KOPT-K1 (cell line): Measurements from ENCODE around the gene ADGRV1.
"Not testable (repeated sequence)": the region's sequence is repeated elsewhere in the genome, so short reads cannot be mapped to it uniquely, and the experiment has no call there.

Experiments
- H3K27ac ChIP-seq: fragments of 200-600 bp; sonication (generic); 2 replicates; pipeline ENCODE4 v1.5.1; 2016; ENCODE audit warnings: antibody characterized with exemption, mild to moderate bottlenecking, low read depth, low read length; ENCODE audit not compliant: poor library complexity, severe bottlenecking
- H3K36me3 ChIP-seq: fragments of 200-600 bp; sonication (generic); 2 replicates; pipeline ENCODE4 v1.5.1; 2017; ENCODE audit warnings: antibody characterized with exemption, mild to moderate bottlenecking, low read length, moderate library complexity; ENCODE audit not compliant: insufficient read depth
- H3K9me3 ChIP-seq: fragments of 200-600 bp; sonication (generic); 2 replicates; pipeline ENCODE4 v1.5.1; 2017; ENCODE audit warnings: antibody characterized with exemption, low read length, mild to moderate bottlenecking; ENCODE audit not compliant: insufficient read depth, poor library complexity, severe bottlenecking

The ADGRV1 gene

DNA sequence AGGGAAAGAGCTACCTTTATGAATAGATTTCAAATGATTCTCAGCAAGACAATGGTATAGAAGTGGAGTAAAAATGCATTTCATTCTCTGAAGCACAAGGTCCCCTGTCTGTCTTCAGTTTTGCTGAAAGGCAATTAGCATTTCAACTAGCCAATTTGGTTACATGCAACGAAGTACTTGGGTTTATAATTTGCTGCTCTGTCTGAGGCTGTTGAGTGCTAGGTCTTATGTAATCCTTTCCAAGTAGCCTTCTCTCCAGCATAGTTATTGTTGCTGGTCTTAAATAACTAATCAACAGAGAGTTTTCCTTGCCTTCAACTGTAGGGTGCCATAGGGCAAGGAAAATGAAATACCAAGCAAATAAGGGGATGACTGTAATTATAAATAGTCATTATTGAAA, 4.5 kb downstream of the ADGRV1 start:
- H3K27ac ChIP-seq: no peak overlapping the region

DNA sequence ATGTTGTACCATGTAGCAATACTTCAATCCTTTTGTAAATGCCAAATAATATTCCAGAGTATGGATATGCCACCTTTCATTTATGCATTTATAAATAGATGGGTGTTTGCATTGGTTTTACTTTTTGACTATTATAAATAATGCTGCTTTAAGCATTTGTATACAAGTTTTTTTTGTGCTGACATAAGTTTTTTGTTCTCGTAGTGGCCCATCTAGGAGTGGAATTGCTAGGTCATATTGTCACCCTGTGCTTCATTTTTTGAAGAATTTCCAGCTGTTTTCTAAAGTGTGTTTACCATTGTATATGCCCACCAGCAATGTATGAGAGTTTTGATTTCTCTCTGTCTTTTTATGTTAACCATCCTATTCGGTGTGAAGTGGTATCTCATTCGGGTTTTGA, 6.9 kb downstream of the ADGRV1 start:
- H3K36me3 ChIP-seq: no peaks in the 10 kb centered on the region
- H3K27ac ChIP-seq: no peak overlapping the region
- no peaks in the 10 kb centered on the region for H3K9me3 ChIP-seq

More for the DNA sequence above, 4.5 kb downstream of the ADGRV1 start:
- Histone ChIP-seq H3K9me3 (no peaks in the 10 kb centered on the region), H3K36me3 (no peaks in the 10 kb centered on the region)

DNA sequence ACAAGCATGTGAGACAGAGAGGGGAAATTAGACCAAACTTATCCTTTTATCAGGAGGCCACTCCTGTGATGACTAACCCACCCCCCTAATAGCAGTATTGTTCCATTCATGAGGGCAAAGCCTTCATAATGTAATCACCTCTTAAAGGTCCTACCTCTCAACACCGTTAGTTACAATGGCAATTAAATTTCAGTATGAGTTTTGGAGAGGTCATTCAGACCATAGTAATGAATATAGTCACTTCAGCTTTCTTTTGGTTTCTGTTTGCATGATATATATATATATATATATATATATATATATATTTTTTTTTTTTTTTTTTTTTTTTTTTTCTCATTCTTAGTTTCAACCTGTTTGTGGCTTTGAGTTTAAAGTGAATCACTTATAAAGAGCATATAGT, 10.5 kb downstream of the ADGRV1 start:
- H3K36me3 ChIP-seq: no peaks in the 10 kb centered on the region
- no peak overlapping the region for H3K27ac ChIP-seq
- H3K9me3 ChIP-seq: no peaks in the 10 kb centered on the region

GRCh38 chr5:90570034-90570433, 11.4 kb downstream of the ADGRV1 start:
- H3K9me3 ChIP-seq: no peaks in the 10 kb centered on the region
- H3K27ac ChIP-seq: no peak overlapping the region
- no peaks in the 10 kb centered on the region for H3K36me3 ChIP-seq

GRCh38 chr5:90571147-90571773, 12.7 kb downstream of the ADGRV1 start:
- no peaks in the 10 kb centered on the region for H3K36me3 ChIP-seq
- H3K9me3 ChIP-seq: no peaks in the 10 kb centered on the region
- no peak overlapping the region for H3K27ac ChIP-seq

DNA sequence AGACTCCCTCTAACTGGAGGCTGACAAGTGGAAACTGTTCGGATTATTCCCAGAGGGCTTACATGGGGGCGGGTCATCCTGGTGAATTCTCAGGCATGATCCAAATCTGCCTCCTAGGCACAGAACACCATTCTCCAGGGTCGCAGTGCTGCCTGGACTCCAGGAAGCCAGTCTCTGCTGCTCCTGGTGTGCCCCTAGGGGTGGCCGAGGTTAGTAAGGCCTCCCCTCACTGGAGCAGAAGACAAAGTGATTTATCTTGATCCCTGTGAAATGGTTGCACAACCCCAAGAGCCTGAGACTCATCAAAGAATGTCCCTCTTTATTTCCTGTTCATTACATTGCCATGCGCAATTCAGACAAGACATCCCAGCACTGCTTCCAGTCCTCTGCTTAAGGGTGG, 17.1 kb downstream of the ADGRV1 start:
- no peak overlapping the region for H3K27ac ChIP-seq
- no peaks in the 10 kb centered on the region for H3K36me3 ChIP-seq

DNA sequence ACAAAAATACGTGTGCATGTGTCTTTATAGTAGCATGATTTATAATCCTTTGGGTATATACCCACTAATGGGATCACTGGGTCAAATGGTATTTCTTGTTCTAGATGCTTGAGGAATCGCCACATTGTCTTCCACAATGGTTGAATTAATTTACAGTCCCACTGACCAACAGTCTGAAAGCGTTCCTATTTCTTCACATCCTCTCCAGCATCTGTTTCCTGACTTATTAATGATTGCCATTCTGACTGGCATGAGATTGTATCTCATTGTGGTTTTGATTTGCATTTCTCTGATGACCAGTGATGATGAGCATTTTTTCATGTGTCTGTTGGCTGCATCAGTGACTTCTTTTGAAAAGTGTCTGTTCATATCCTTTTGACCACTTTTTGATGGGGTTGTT, 18.0 kb downstream of the ADGRV1 start:
- not testable (repeated sequence) for H3K27ac ChIP-seq, H3K36me3 ChIP-seq, H3K9me3 ChIP-seq

More for the DNA sequence above, 17.1 kb downstream of the ADGRV1 start:
- H3K9me3 ChIP-seq: no peaks in the 10 kb centered on the region

- not testable (repeated sequence) for H3K36me3 ChIP-seq, H3K27ac ChIP-seq, H3K9me3 ChIP-seq
Measured at GRCh38 chr5:90579905-90580304, 21.3 kb downstream of the ADGRV1 start.

- Histone ChIP-seq H3K27ac (no peak overlapping the region), H3K9me3 (no peaks in the 10 kb centered on the region), H3K36me3 (no peaks in the 10 kb centered on the region)
Measured at GRCh38 chr5:90581956-90582355, 23.4 kb downstream of the ADGRV1 start.

- no peaks in the 10 kb centered on the region for H3K9me3 ChIP-seq
- H3K27ac ChIP-seq: no peak overlapping the region
- no peaks in the 10 kb centered on the region for H3K36me3 ChIP-seq
Measured at GRCh38 chr5:90585337-90585986, 26.9 kb downstream of the ADGRV1 start.

GRCh38 chr5:90586469-90586868, 27.9 kb downstream of the ADGRV1 start:
- H3K36me3 ChIP-seq: no peaks in the 10 kb centered on the region
- H3K27ac ChIP-seq: no peak overlapping the region
- no peaks in the 10 kb centered on the region for H3K9me3 ChIP-seq

GRCh38 chr5:90590170-90590569, 31.6 kb downstream of the ADGRV1 start:
- H3K36me3 ChIP-seq: no peaks in the 10 kb centered on the region
- H3K27ac ChIP-seq: no peak overlapping the region
- H3K9me3 ChIP-seq: no peaks in the 10 kb centered on the region

GRCh38 chr5:90593083-90593482, 34.5 kb downstream of the ADGRV1 start:
- not testable (repeated sequence) for H3K36me3 ChIP-seq, H3K27ac ChIP-seq, H3K9me3 ChIP-seq

DNA sequence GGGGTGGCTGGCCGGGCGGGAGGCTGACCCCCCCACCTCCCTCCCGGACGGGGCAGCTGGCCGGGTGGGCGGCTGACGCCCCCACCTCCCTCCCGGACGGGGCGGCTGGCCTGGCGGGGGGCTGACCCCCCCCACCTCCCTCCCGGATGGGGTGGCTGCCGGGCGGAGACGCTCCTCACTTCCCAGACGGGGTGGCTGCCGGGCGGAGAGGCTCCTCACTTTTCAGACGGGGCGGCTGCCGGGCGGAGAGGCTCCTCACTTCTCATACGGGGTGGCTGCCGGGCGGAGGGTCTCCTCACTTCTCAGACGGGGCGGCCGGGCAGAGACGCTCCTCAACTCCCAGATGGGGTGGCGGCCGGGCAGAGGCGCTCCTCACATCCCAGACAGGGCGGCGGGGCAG, 37.2 kb downstream of the ADGRV1 start:
- not testable (repeated sequence) for H3K27ac ChIP-seq, H3K9me3 ChIP-seq, H3K36me3 ChIP-seq

GRCh38 chr5:90598293-90598692, 39.7 kb downstream of the ADGRV1 start:
- Histone ChIP-seq H3K36me3 (no peaks in the 10 kb centered on the region), H3K9me3 (no peaks in the 10 kb centered on the region)

DNA sequence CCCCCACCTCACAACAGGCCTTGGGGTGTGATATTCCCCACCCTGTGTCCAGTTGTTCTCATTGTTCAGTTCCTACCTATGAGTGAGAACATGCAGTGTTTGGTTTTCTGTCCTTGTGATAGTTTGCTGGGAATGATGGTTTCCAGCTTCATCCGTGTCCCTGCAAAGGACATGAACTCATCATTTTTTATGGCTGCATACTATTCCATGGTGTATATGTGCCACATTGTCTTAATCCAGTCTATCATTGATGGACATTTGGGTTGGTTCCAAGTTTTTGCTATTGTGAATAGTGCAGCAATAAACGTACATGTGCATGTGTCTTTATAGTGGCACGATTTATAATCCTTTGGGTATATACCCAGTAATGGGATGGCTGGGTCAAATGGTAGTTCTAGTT, 41.7 kb downstream of the ADGRV1 start:
- H3K27ac ChIP-seq, H3K9me3 ChIP-seq, H3K36me3 ChIP-seq: not testable (repeated sequence)

More at GRCh38 chr5:90598293-90598692, 39.7 kb downstream of the ADGRV1 start:
- H3K27ac ChIP-seq: no peak overlapping the region
